GM21786 (cell line): Measurements from ENCODE around the gene CORO2B.

Source experiments
- ATAC-seq: cut with Tn5 transposase; IDR thresholded peaks from one replicate; pipeline ENCODE4 v1.9.1; 2021; ENCODE audit not compliant: unreplicated experiment

Gene CORO2B

GRCh38 chr15:68696414-68697363, 117.9 kb downstream of the CORO2B start:
- ATAC-seq, result no peak

- ATAC-seq, result no peak
Measured at GRCh38 chr15:68697711-68698690, 119.2 kb downstream of the CORO2B start.

- ATAC-seq, result no peak
Measured at GRCh38 chr15:68698708-68699107, 119.9 kb downstream of the CORO2B start.

- ATAC-seq, result no peak
Measured at GRCh38 chr15:68699124-68699880, 120.5 kb downstream of the CORO2B start.

GRCh38 chr15:68699881-68700454, 121.2 kb downstream of the CORO2B start:
- ATAC-seq, result no peak

GRCh38 chr15:68700455-68701123, 121.8 kb downstream of the CORO2B start:
- no peak for ATAC-seq

GRCh38 chr15:68701886-68702285, 123.1 kb downstream of the CORO2B start:
- ATAC-seq, result no peak

- ATAC-seq, result no peak
Measured at GRCh38 chr15:68704496-68705021, 125.8 kb downstream of the CORO2B start.

GRCh38 chr15:68706256-68706655, 127.5 kb downstream of the CORO2B start:
- no peak for ATAC-seq

GRCh38 chr15:68706931-68707330, 128.1 kb downstream of the CORO2B start:
- no peak for ATAC-seq

- no peak for ATAC-seq
Measured at GRCh38 chr15:68707386-68707785, 128.6 kb downstream of the CORO2B start.

- ATAC-seq, result no peak
Measured at GRCh38 chr15:68709876-68710275, 131.1 kb downstream of the CORO2B start.

GRCh38 chr15:68710536-68710935, 131.7 kb downstream of the CORO2B start:
- no peak for ATAC-seq

- ATAC-seq, result no peak
Measured at GRCh38 chr15:68711406-68711805, 132.6 kb downstream of the CORO2B start.

GRCh38 chr15:68712886-68713285, 134.1 kb downstream of the CORO2B start:
- no peak for ATAC-seq

GRCh38 chr15:68713874-68714273, 135.1 kb downstream of the CORO2B start:
- no peak for ATAC-seq

GRCh38 chr15:68715111-68715510, 136.3 kb downstream of the CORO2B start:
- ATAC-seq, result no peak

GRCh38 chr15:68717951-68718350, 139.2 kb downstream of the CORO2B start:
- ATAC-seq, result no peak

- no peak for ATAC-seq
Measured at GRCh38 chr15:68718468-68718867, 139.7 kb downstream of the CORO2B start.

GRCh38 chr15:68719051-68719450, 140.3 kb downstream of the CORO2B start:
- ATAC-seq, result no peak
